Neural progenitor cell (in vitro differentiated cells): ENCODE data around the gene SMCO2.

Source experiments
- EZH2phosphoT487 ChIP-seq: fragments of 200-600 bp; sonication (generic); IDR thresholded peaks from 2 replicates; pipeline ENCODE4 v1.6.1; 2017; ENCODE audit warnings: antibody characterized with exemption
- TF ChIP-seq, protein P1 (sequence below): fragments of 200-600 bp; sonication (generic); IDR thresholded peaks from 2 replicates; pipeline ENCODE4 v1.5.1; 2017; ENCODE audit warnings: antibody characterized with exemption, mild to moderate bottlenecking

- TF ChIP-seq, protein P1, sequence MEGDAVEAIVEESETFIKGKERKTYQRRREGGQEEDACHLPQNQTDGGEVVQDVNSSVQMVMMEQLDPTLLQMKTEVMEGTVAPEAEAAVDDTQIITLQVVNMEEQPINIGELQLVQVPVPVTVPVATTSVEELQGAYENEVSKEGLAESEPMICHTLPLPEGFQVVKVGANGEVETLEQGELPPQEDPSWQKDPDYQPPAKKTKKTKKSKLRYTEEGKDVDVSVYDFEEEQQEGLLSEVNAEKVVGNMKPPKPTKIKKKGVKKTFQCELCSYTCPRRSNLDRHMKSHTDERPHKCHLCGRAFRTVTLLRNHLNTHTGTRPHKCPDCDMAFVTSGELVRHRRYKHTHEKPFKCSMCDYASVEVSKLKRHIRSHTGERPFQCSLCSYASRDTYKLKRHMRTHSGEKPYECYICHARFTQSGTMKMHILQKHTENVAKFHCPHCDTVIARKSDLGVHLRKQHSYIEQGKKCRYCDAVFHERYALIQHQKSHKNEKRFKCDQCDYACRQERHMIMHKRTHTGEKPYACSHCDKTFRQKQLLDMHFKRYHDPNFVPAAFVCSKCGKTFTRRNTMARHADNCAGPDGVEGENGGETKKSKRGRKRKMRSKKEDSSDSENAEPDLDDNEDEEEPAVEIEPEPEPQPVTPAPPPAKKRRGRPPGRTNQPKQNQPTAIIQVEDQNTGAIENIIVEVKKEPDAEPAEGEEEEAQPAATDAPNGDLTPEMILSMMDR, result no peak
- no peak for TF ChIP-seq EZH2phosphoT487
Measured at GRCh38 chr12:27502021-27502435, 55.5 kb downstream of the SMCO2 start.
